SK-N-SH (cell line): ENCODE measurements around the gene PLK1.

Experiments
- CHD2 ChIP-seq: fragments of 150-350 bp; IDR thresholded peaks from 2 replicates; pipeline ENCODE4 v1.6.1; 2018; ENCODE audit warnings: low read length; ENCODE audit not compliant: partially characterized antibody
- EP300 ChIP-seq, 2 experiments: IDR thresholded peaks; 2 replicates each; pipeline versions ENCODE4 v1.4.0 to v1.6.1; 2012; ENCODE audit warnings: borderline replicate concordance in 1 of 2, low read depth in 1 of 2, low read length in 1 of 2
- FOSL2 ChIP-seq: IDR thresholded peaks from 2 replicates; pipeline ENCODE4 v1.4.0; 2012; ENCODE audit warnings: low read depth, mild to moderate bottlenecking, moderate library complexity, borderline replicate concordance
- GABPA ChIP-seq: IDR thresholded peaks from 2 replicates; pipeline ENCODE4 v1.4.0; 2012; ENCODE audit warnings: low read depth, mild to moderate bottlenecking
- MXI1 ChIP-seq: IDR thresholded peaks from 2 replicates; pipeline ENCODE4 v1.6.1; 2012; ENCODE audit warnings: mild to moderate bottlenecking, low read depth, low read length, improper control_type of control experiment
- PBX3 ChIP-seq: IDR thresholded peaks from 2 replicates; pipeline ENCODE4; 2012
- SIN3A ChIP-seq: IDR thresholded peaks from 2 replicates; pipeline ENCODE4 v1.6.1; 2012; ENCODE audit warnings: low read depth, mild to moderate bottlenecking, low read length, moderate library complexity, borderline replicate concordance
- TAF1 ChIP-seq: IDR thresholded peaks from 2 replicates; pipeline ENCODE4 v1.6.1; 2012; ENCODE audit warnings: low read depth, mild to moderate bottlenecking, low read length, moderate library complexity, borderline replicate concordance
- TF ChIP-seq, protein P1 (sequence below): fragments of 200-600 bp; sonication (generic); IDR thresholded peaks from 2 replicates; pipeline ENCODE4 v1.6.1; 2017; ENCODE audit warnings: antibody characterized with exemption, mild to moderate bottlenecking, moderate library complexity
- TF ChIP-seq, protein P2 (sequence below): IDR thresholded peaks from 2 replicates; pipeline ENCODE4 v1.6.1; 2012; ENCODE audit warnings: mild to moderate bottlenecking, low read depth, low read length, moderate library complexity

DNA sequence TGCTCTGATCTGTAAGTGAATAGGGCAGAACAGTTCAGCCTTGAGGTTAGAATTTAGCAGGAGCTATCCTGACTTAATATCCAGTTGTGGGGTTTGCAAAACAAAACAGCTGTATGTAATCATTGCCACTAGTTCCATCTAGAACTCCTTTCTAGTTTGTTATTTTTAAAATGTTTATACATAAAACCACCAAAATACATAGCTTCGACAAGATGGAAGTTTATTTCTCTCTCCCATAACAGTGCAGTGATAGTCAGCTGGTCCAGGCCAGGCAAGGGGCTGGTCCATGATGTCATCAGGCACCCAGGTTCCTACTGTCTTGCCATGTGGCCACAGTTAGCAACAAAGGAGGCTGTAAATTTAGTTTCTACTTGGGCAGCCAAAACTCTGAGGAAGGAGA, 10.5 kb upstream of the PLK1 start:
- TF ChIP-seq MXI1 = no peak
- TF ChIP-seq PBX3 = no peak
- TF ChIP-seq, protein P1, sequence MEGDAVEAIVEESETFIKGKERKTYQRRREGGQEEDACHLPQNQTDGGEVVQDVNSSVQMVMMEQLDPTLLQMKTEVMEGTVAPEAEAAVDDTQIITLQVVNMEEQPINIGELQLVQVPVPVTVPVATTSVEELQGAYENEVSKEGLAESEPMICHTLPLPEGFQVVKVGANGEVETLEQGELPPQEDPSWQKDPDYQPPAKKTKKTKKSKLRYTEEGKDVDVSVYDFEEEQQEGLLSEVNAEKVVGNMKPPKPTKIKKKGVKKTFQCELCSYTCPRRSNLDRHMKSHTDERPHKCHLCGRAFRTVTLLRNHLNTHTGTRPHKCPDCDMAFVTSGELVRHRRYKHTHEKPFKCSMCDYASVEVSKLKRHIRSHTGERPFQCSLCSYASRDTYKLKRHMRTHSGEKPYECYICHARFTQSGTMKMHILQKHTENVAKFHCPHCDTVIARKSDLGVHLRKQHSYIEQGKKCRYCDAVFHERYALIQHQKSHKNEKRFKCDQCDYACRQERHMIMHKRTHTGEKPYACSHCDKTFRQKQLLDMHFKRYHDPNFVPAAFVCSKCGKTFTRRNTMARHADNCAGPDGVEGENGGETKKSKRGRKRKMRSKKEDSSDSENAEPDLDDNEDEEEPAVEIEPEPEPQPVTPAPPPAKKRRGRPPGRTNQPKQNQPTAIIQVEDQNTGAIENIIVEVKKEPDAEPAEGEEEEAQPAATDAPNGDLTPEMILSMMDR = no peak
- no peak for TF ChIP-seq FOSL2
- TF ChIP-seq GABPA = no peak
- no peak for TF ChIP-seq EP300 (IDR thresholded peaks at IDR 0.05; ENCODE audit: borderline replicate concordance in 1 of 2, low read depth in 1 of 2, low read length in 1 of 2)
- TF ChIP-seq SIN3A = no peak
- no peak for TF ChIP-seq CHD2
- TF ChIP-seq, protein P2, sequence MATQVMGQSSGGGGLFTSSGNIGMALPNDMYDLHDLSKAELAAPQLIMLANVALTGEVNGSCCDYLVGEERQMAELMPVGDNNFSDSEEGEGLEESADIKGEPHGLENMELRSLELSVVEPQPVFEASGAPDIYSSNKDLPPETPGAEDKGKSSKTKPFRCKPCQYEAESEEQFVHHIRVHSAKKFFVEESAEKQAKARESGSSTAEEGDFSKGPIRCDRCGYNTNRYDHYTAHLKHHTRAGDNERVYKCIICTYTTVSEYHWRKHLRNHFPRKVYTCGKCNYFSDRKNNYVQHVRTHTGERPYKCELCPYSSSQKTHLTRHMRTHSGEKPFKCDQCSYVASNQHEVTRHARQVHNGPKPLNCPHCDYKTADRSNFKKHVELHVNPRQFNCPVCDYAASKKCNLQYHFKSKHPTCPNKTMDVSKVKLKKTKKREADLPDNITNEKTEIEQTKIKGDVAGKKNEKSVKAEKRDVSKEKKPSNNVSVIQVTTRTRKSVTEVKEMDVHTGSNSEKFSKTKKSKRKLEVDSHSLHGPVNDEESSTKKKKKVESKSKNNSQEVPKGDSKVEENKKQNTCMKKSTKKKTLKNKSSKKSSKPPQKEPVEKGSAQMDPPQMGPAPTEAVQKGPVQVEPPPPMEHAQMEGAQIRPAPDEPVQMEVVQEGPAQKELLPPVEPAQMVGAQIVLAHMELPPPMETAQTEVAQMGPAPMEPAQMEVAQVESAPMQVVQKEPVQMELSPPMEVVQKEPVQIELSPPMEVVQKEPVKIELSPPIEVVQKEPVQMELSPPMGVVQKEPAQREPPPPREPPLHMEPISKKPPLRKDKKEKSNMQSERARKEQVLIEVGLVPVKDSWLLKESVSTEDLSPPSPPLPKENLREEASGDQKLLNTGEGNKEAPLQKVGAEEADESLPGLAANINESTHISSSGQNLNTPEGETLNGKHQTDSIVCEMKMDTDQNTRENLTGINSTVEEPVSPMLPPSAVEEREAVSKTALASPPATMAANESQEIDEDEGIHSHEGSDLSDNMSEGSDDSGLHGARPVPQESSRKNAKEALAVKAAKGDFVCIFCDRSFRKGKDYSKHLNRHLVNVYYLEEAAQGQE = no peak
- TF ChIP-seq TAF1 = no peak
